HG03196 (cell line): Measurements from ENCODE around the gene SSX2IP.

Experiments used
- ATAC-seq: cut with Tn5 transposase; IDR thresholded peaks from one replicate; pipeline ENCODE4 v1.9.1; 2021; ENCODE audit not compliant: unreplicated experiment

The SSX2IP gene

GRCh38 chr1:84709131-84709530 is 18.9 kb upstream of the SSX2IP start:
- no peak for ATAC-seq

GRCh38 chr1:84708031-84708430 is 17.8 kb upstream of the SSX2IP start:
- ATAC-seq, result no peak

- no peak for ATAC-seq
These were observed 15.3 kb upstream of the SSX2IP start for GRCh38 chr1:84705513-84705912.

- no peak for ATAC-seq
These were observed 14.7 kb upstream of the SSX2IP start for GRCh38 chr1:84704872-84705417.

- no peak for ATAC-seq
These were observed 13.2 kb upstream of the SSX2IP start for GRCh38 chr1:84703431-84703830.

GRCh38 chr1:84702143-84702542 is 11.9 kb upstream of the SSX2IP start:
- no peak for ATAC-seq

- no peak for ATAC-seq
These were observed 11.1 kb upstream of the SSX2IP start for GRCh38 chr1:84701376-84701775.

- no peak for ATAC-seq
These were observed 9.8 kb upstream of the SSX2IP start for GRCh38 chr1:84700070-84700469.

- ATAC-seq, result no peak
These were observed 8.2 kb upstream of the SSX2IP start for GRCh38 chr1:84698151-84699110.

GRCh38 chr1:84693785-84694184 is 3.5 kb upstream of the SSX2IP start:
- ATAC-seq, result no peak

GRCh38 chr1:84693005-84693404 is 2.7 kb upstream of the SSX2IP start:
- no peak for ATAC-seq

- no peak for ATAC-seq
These were observed 2.1 kb upstream of the SSX2IP start for GRCh38 chr1:84692391-84692790.

GRCh38 chr1:84691122-84691783 is 992 bp upstream of the SSX2IP start:
- no peak for ATAC-seq

GRCh38 chr1:84689514-84690396 is 506 bp downstream of the SSX2IP start:
- ATAC-seq, result peak; percentile 55

- no peak for ATAC-seq
These were observed 1.7 kb downstream of the SSX2IP start for GRCh38 chr1:84688463-84689061.

- ATAC-seq, result no peak
These were observed 2.4 kb downstream of the SSX2IP start for GRCh38 chr1:84687714-84688462.

GRCh38 chr1:84686223-84686622 is 4.0 kb downstream of the SSX2IP start:
- no peak for ATAC-seq

GRCh38 chr1:84683508-84683907 is 6.8 kb downstream of the SSX2IP start:
- ATAC-seq, result no peak

GRCh38 chr1:84682047-84682446 is 8.2 kb downstream of the SSX2IP start:
- ATAC-seq, result no peak
